GM19035 (cell line): ENCODE measurements around the gene NCAPD3.
"Not testable (repeated sequence)": the region's sequence is repeated elsewhere in the genome, so short reads cannot be mapped to it uniquely, and the experiment has no call there.

Experiments
- ATAC-seq: cut with Tn5 transposase; IDR thresholded peaks from one replicate; pipeline ENCODE4 v1.9.1; 2021; ENCODE audit not compliant: unreplicated experiment

NCAPD3 gene

GRCh38 chr11:134134167-134134566 is 89.6 kb downstream of the NCAPD3 start:
- no peak for ATAC-seq

DNA sequence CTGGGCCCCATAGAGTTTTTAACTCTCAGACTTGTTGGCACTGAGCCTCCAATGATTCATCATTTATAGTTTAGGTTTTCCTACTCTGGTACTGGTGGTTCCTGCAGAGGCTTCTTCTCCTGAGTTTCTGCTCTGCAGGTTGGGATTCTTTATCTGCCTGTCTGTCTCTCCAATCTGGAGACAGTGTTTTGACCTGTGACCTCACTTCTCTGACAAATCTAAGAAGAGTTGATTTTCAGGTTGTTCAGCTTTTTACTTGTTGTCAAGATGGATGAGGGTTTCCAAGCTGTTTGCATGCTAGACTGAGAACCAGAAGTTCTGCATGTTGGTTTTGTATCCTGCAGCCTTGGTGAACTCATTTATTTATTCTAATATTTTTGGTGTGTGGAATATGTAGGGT is 91.0 kb downstream of the NCAPD3 start:
- no peak for ATAC-seq

GRCh38 chr11:134131628-134132244 is 92.0 kb downstream of the NCAPD3 start:
- ATAC-seq: no peak

DNA sequence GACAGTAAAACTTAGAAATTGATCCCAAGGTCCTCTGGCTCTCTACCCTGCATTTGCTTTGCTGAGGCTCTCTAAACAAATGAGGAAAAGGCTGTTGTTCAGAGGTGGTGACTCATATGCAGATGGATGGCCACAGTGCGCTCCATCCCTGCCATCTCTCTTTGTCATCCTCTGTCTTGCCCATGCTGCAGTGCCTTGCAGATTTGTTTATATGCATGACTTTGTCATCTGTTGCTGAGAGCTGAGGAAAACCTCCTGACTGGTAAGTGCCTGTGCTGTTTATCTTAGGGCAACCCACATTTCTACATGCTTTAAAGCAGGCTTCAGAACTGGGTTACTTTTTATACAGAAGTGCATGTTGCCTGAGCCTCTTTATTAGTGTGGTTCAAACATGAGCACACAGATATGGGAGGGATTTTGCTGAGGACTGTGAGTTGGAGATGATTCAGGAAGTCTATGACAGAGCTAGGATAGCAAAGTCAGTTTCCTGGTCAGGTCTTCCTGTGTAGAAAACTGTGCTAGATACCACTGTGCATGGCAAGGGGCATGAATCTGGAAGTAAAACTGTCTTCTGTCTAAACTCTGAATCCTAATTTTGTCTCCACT is 97.4 kb downstream of the NCAPD3 start:
- ATAC-seq: no peak

- ATAC-seq: no peak
Observed at GRCh38 chr11:134125507-134125906, 98.3 kb downstream of the NCAPD3 start.

- no peak for ATAC-seq
Observed at GRCh38 chr11:134124660-134125451, 98.9 kb downstream of the NCAPD3 start.

DNA sequence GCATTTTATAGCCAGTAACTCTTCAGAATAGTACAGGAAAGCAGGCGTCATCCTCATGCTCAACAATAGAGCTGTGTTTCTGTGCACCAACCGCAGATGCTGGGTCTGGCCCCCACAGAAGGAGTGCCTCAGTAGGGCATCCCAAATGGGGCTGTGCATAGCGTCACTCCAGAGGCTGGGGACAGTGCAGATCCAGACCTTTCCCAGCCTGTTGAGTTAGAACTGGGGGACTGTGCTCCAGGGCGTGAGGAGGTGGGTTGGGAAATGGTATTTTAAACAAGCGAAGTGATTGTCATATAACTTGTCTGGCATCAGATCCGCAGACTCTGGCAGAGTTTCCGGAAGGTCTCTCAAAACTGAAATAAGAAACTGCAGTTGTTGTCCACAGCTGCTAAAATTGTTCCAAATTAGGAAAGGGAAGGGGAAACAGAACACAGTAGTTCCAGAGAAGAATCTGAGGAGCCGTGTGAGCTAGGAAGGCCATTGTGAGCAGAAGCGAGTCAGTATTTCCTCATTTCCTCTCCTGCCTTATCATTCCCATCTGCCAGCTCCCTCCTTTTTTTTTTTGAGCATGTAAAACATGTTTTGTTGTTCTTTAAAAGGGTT is 102.7 kb downstream of the NCAPD3 start:
- no peak for ATAC-seq

- ATAC-seq: no peak
Observed at GRCh38 chr11:134120143-134120850, 103.5 kb downstream of the NCAPD3 start.

- ATAC-seq: no peak
Observed at GRCh38 chr11:134119094-134119493, 104.7 kb downstream of the NCAPD3 start.

GRCh38 chr11:134118006-134118405 is 105.8 kb downstream of the NCAPD3 start:
- no peak for ATAC-seq

DNA sequence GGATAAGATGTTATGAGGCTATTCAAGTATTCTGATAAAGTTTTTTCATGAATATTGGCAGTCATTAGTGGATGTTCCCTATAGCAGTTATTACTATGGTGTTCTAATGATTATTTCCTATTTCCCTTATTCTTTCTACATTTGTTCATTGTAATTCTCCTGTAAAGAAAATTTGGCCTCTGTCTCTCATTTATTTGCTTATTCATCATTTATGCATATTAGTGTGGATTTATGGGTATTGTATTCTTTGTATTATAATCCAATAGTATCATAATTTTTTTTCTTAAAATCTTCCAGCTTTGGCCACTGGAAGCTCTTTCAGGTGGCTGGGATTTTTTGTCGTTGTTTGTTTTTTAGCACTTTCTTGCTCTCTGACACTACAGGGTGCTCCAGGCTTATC is 107.6 kb downstream of the NCAPD3 start:
- ATAC-seq: no peak

GRCh38 chr11:134113787-134114186 is 110.0 kb downstream of the NCAPD3 start:
- not testable (repeated sequence) for ATAC-seq

DNA sequence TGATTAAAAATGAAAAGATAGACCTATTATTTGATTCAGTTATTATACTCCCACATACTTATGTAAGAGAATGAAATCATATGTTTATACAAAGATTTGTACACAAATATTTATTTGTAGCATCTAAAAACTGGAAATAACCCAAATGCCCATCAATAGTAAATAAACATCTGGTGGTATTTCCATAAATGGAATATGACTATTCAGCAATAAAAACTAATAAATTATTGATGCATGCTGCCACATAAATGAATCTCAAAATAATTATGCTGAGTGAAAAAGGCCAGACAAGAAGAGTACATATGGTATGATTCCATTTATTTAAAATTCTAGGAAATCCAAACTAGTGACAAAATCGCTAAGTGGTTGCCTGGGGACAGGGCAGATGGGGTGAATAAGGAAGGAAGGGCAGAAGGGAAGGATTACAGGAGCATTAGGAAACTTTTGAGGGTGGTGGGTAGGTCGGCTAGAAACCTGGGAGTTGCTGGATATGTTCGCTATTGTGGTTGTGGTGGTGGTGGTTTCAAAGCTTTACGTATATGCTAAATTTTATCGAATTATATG is 113.4 kb downstream of the NCAPD3 start:
- ATAC-seq: no peak
